ENCODE measurements around the gene NAA60. TPM values are rescaled to one million over a fixed set of nuclear protein-coding genes. Genes with fewer than 3 reads are reported as not detected.

The NAA60 gene
- total and polyA plus RNA-seq, 4 donors, result 11.3 to 41.3 (median 25.6) TPM

GRCh38 chr16:3465301-3465700 lies 21.8 kb downstream of the NAA60 start:
- H3K4me3 ChIP-seq (ENCODE audit: low read depth in 1 of 3, low read length in 3 of 3), result no peak overlapping the region
- DNase-seq (ENCODE audit: low spot score), result no peak
- H3K36me3 ChIP-seq (ENCODE audit: control insufficient read depth in 4 of 4, insufficient read depth in 3 of 4, low read depth in 1 of 4, low read length in 3 of 4), result peaks cover 0 to 8% (median 3%) of the 10 kb centered on the region in 4 donors
- 94% methylated on average over 12 of the region's 12 CpGs for WGBS
- H3K9me3 ChIP-seq (ENCODE audit: control insufficient read depth in 4 of 4, low read length in 3 of 4), result no peaks in the 10 kb centered on the region
- TF ChIP-seq HNF4A (conservative IDR thresholded peaks at IDR 0.05) (no peak), JUND (IDR thresholded peaks at IDR 0.05) (no peak), YY1 (IDR thresholded peaks at IDR 0.05) (no peak), TAF1 (conservative IDR thresholded peaks at IDR 0.05) (no peak), RAD21 (IDR thresholded peaks at IDR 0.05) (no peak), ZBTB33 (IDR thresholded peaks at IDR 0.05) (no peak), NR2F2 (IDR thresholded peaks at IDR 0.05) (no peak), CTCF (IDR thresholded peaks at IDR 0.05; ENCODE audit: low read depth, low read length, missing input control) (no peak), EGR1 (IDR thresholded peaks at IDR 0.05; ENCODE audit: low read depth in 2 of 2) (no peak), HNF4G (IDR thresholded peaks at IDR 0.05) (no peak), REST (IDR thresholded peaks at IDR 0.05) (no peak), FOXA2 (IDR thresholded peaks at IDR 0.05) (no peak)
- peaks cover 14 to 42% (median 28%) of the 10 kb centered on the region in 4 donors for H3K4me1 ChIP-seq (ENCODE audit: control insufficient read depth in 4 of 4, insufficient read depth in 4 of 4, low read length in 3 of 4)
- H3K27ac ChIP-seq (ENCODE audit: low read depth in 1 of 2, low read length in 2 of 2), result no peak overlapping the region
- H3K27me3 ChIP-seq (ENCODE audit: control insufficient read depth in 4 of 4, insufficient read depth in 4 of 4, low read length in 3 of 4), result no peaks in the 10 kb centered on the region
- no peak overlapping the region for H3K9ac ChIP-seq (ENCODE audit: low read depth in 1 of 2, low read length in 2 of 2)

- Histone ChIP-seq H3K36me3 (ENCODE audit: control insufficient read depth in 4 of 4, insufficient read depth in 3 of 4, low read depth in 1 of 4, low read length in 3 of 4) (peaks cover 0 to 8% (median 3%) of the 10 kb centered on the region in 4 donors), H3K27me3 (ENCODE audit: control insufficient read depth in 4 of 4, insufficient read depth in 4 of 4, low read length in 3 of 4) (no peaks in the 10 kb centered on the region), H3K27ac (ENCODE audit: low read depth in 1 of 2, low read length in 2 of 2) (no peak overlapping the region), H3K4me3 (ENCODE audit: low read depth in 1 of 3, low read length in 3 of 3) (no peak overlapping the region), H3K9ac (ENCODE audit: low read depth in 1 of 2, low read length in 2 of 2) (no peak overlapping the region), H3K9me3 (ENCODE audit: control insufficient read depth in 4 of 4, low read length in 3 of 4) (no peaks in the 10 kb centered on the region), H3K4me1 (ENCODE audit: control insufficient read depth in 4 of 4, insufficient read depth in 4 of 4, low read length in 3 of 4) (peaks cover 9 to 34% (median 21%) of the 10 kb centered on the region in 4 donors)
- no peak for DNase-seq (ENCODE audit: low spot score)
- 89% methylated on average over 21 of the region's 21 CpGs for WGBS
- TF ChIP-seq YY1 (IDR thresholded peaks at IDR 0.05) (no peak), HNF4G (IDR thresholded peaks at IDR 0.05) (no peak), GABPA (IDR thresholded peaks at IDR 0.05 in 1 of 2, conservative IDR thresholded peaks at IDR 0.05 in 1 of 2) (no peak), RXRA (IDR thresholded peaks at IDR 0.05) (no peak), CTCF (IDR thresholded peaks at IDR 0.05; ENCODE audit: low read depth, low read length, missing input control) (no peak), FOXA2 (IDR thresholded peaks at IDR 0.05) (no peak), FOXA1 (IDR thresholded peaks at IDR 0.05) (no peak), TAF1 (conservative IDR thresholded peaks at IDR 0.05) (no peak), HNF4A (conservative IDR thresholded peaks at IDR 0.05) (no peak), ZBTB33 (IDR thresholded peaks at IDR 0.05) (no peak)
Measured at GRCh38 chr16:3465911-3466584, 22.6 kb downstream of the NAA60 start.

Data from liver (tissue), 9 donors.